Measurements from ENCODE around the gene MFAP4.
A peak's percentile ranks its signal among the peaks of the same experiment; 100 is the strongest.

MFAP4 gene

DNA sequence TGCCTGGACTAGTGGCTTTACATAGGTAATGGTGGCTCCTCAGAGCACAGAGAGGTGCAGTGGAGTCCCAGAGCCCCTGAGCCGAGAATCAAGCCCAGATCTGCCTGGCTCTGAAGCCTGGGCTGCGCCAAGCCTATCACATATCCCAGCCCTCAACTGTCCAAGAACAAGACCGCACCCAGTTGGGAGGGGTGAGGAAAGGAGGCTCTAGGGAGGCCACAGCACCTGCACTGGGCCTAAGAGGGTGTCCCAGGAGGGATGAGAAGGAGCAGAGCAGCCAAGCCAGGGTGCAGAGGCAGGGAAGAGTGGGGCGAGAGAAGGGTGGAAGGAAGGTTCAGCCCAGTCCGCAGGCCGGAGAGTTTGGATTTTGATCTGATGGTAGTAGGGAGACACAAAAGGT lies 23.1 kb upstream of the MFAP4 start:
- no peak for DNase-seq (ENCODE audit: low spot score)

DNA sequence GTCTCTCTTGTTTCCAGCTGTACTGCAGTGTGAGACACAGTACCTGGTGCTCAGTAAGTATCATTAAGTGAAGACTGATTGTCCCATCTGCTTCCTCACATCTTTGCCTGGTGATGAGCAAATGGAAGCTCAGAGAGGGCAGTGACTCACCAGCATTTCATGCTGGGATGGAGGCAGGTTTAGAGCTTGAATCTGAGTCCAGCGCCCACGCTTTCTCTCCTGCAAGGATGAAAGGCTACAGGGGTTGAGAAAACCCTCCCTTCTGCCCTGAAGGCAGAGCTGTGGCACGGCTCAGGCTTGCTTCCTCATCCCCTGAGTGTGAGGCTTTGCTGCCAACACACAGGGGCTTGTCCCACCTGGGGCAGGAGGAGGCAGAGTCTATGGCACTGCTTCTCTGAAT lies 22.5 kb upstream of the MFAP4 start:
- DNase-seq (ENCODE audit: low spot score): no peak

DNA sequence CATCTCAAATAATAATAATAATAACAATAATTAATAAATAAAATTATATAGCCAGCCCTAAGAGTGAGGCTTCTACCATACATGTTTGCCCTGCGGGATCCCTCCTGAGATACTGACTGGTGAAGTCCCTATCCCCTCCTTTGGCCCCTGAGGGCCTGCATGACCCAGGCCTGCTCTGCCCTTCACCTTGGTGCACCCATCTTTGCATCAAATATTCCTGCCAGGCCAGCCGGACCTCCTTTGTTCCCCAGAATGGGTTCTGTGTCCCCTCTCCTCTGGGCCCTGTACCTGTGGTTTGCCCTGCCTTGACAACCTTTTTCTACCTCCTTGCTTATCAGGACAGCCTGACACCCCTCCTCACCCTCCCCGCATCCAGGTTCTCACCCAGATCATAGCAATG lies 22.1 kb upstream of the MFAP4 start:
- DNase-seq (ENCODE audit: low spot score): no peak

DNA sequence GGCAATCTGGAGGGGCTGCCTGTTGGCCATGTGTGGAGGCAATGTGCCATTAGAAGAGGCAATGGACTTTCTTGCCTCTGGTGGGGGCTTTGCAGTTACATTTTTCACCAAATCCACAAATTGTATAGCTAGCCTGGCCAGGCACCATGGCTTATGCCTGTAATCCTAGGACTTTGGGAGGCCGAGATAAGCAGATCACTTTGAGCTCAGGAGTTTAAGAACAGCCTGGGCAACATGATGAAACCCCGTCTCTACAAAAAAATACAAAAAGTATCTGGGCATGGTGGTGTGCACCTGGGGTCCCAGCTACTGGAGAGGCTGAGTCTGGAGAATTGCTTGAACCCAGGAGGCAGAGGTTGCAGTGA lies 21.3 kb upstream of the MFAP4 start:
- DNase-seq (ENCODE audit: low spot score): no peak

DNA sequence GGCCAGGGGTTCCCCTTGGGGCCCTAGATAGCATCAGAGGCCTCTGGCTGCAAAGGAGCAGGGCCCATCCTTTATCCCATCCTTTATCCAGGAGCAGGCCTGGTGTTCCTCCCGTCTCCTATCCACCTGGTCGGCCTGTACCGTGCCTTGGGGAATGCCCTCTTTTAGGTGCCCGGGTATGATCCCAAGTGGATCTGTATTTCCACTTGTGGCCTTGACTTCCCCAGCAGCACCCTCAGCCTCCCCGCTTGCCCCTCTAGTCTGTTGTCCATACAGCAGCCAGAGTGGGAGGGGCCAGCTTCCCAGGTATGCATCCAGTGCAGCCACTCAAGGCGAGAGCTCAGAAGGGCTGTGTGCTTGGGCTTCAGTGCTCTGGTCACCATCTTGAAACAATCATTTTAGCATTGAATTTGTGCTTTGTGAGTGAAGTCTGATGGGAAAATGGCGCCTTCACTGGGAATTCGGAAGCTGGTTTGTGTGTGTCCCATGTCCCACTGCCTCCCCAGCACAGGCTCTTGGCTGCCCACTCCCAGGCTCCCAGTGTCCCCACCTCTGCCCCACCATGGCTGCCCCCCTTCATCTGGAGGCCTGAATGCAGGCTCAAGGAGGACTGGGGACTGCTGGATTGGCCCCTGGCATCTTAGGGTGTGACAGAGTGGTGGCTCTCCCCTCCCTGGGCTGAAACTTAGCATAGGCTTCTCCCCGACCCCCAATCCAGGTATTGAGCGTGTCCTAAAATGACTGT lies 20.8 kb upstream of the MFAP4 start:
- no peak for DNase-seq (ENCODE audit: low spot score)

DNA sequence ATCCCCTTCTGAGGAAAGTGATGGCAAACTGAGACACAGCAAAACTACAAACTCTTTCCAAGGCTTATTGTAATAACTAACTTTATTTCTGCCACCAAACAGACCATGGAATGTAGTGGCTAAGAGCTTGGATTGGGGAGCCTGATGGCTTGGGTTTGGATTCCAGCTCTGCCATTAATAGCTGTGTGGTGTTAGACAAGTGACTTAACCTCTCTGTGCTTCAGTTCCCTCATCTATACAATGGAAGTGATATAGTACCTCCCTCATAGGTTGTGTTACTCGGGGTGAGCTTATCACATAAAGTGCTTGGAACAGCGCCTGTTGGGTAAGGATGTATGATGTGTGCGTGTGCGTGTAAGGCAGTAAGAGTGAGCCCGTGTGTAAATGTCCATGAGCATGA lies 18.1 kb upstream of the MFAP4 start:
- no peak for DNase-seq (ENCODE audit: low spot score)

DNA sequence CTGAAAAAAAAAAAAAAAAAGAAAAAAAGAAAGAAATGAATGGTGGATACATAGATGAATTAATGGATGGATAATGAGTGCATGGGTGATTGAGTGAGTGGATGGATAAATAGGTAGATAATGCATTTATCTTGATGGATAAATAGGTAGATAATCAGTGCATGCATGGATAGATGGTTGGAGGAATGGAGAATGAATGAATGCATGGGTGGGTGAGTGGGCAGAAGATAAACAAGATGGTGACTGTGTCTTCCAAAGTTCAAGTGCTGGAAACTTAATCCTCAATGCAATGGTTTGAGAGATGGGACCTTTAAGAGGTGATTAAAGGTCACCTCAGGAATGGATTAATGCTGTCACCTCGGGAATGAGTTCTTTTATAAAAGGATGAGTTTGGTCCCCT lies 17.3 kb upstream of the MFAP4 start:
- DNase-seq (ENCODE audit: low spot score): no peak

DNA sequence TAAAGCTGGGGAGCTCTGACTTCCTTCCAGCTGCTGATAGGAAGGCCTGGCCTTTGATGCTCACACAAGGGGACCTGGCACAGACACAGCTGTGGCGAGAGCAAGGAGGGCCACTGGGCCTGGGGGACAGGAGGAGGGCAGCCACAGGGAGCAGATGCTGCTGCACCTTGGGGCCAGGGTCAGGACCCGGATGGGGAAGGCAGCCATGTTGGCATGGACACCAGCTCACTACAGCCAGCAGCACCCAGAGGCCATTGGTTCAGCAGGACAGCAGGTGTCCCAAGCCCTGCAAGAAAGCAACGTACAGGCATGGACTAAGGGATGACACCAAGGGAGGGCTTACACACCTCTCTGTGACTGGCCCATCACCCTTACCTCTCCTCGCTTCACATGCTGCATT lies 16.0 kb upstream of the MFAP4 start:
- DNase-seq (ENCODE audit: low spot score): peak; percentile 58

DNA sequence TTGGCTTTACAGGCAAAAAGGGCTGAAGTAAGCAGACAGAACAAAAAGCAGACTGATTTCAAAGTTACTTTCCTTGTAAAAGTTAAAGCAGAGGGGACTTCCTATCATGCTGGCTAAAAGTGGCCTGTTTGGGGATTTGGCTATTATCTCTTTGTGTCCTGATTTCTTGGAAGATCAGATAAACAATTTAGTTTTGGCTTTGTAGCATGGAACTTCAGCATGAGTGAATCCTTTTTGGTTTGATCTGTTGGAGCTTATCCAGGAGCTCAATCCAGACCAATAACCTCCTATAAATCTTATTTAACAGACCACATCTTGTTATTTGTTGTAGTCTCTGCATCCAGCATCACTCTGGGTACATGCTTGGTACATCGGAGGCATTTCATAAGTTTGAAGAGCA lies 15.2 kb upstream of the MFAP4 start:
- no peak for DNase-seq (ENCODE audit: low spot score)

DNA sequence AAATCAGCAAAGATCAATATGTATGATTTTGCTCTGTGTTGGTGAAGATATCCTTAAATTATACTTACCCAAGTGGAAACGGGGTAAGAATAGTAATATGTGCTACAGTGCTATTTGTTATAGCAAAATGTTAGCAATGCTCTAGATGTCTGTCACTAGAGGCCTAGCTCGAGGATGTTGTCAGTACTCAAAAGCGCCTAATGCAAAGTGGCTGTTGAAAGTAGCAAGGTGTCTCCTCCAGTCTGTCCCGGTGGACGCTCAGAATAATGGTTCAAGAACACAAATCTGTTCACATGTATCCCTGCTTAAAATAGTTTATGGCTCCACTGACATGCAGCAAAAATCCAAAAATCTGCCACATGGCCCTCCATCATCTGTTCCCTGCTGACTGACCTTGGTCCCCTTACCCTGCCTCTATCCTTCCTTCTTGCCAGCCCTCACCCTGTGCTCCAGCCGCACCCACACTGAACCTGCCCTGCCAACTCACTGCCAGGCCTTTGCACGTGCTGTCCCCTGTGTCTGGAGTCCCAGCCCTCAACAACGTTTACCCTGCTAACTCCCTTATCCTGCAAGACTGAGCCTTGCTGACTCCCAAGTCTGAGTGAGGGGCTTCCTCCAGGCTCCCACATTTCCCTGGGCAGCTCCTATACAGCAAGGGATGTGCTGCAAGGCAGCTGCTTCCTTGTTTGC lies 14.5 kb upstream of the MFAP4 start:
- no peak for DNase-seq (ENCODE audit: low spot score)

DNA sequence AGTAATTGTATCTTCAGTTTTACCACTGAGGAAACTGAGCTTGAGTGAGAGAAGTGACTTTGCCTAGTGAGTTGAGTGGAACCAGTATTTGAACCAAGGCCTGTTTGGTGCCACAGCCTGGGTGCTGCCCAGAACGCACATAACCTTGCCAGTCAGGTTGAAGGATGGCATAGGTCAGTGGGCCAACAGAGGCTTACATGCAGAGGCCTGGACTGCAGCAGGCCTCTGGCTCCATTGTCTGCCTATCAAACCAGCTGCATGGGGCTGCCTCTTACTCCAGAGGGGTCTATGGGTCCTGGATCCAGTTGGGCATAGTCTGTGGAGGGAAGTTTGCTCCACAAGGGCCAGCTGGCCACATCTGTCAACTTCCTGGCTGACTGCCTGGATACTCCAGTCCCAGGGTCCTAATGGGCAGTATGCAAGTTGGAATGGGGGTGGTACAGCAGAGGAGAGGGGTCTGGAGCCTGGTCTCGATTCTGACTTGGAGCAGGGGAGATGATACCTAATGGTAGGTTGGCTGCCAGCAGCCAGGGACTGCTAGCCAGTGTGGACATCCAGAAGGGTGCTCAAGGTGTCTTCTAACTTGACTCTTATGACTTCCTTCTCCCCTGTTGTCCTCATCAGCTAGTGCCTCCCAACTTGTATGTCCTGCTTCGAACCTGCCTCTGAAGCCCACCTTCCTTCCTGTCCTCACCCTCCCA lies 12.9 kb upstream of the MFAP4 start:
- DNase-seq (ENCODE audit: low spot score): peak; percentile 73

DNA sequence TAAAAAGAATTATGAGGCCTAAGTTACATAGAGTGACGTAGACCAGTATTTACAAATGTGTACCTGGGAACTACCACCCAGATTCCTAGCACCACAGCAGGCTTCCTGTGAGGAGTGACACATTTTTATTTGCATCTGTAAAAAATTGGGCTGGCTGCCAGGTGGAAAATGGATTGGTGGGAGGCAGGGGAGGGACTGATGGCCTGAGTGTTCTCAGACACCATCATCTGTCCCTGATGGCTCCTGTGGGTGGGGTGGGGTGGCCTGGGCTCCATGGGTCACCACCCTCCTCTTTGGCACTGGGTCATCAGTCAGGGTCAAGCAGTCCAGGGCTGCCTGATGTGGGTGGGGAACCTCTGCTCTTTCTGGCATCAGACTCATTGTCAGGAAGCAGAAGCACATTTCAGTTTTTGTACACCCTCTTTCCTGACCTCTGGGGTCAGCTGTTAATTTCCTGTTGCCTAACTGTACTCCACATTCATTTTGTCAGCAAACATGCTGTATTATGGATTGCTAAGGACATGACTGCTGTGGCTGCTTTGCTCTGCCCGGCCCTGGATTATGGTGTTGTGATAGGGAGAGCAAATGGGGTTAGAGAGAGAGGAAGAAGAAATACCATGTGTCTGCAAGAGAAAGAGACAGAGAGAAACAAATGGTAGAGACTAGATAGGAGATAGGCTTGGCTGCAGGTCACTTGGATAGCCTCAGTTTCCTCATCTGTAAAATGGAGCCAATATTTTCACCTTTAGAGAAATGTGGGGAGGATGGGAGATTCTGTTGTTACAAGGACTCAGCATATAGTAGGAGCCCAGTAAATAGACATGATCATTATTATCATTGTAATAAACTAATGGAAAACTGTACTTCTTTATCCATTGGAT lies 11.6 kb upstream of the MFAP4 start:
- peak; percentile 55 for DNase-seq (ENCODE audit: low spot score)

DNA sequence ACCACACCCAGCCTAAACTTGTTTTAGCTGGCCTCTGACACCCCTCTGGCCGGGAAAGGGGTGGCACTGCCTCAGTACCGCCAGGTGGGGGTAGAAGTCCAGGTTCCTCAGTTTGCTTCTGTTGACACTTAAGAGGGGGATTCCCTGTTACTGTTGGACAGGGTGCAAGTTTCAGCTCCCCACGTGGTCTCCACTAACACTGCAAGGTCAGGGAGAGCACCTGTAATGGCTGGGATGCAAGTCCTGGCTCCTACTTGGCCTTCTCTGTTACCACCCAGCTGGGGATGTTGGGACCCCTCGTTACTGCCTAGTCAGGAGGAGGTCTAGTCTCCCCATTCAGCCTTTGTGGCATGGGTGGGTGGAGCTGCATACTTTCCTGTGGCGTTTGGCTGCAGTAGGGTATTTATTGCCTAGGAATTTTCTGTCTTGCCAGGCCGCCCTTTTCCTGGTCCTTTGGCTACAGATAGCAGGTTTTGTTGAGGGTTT lies 10.6 kb upstream of the MFAP4 start:
- DNase-seq (ENCODE audit: low spot score): no peak

DNA sequence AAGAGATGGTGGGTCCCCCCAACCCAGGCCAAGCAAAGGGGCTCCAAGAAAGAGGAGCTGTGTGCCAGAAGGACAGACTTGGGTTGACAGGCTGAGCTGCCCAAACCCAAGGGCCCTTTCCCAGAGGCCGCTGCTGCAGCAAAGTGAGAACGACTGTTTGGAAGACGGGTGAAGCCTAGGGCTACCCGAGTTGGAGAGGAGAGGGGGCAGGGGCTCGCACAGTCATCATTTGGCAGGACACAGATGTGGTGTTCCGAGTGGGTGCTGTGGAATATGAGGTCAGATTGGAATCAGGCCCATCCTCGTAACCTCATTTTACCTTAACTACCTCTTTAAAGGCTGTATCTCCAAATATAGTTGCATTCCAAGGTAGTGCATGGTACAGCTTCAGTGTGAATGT lies 5.3 kb upstream of the MFAP4 start:
- DNase-seq (ENCODE audit: low spot score): no peak

DNA sequence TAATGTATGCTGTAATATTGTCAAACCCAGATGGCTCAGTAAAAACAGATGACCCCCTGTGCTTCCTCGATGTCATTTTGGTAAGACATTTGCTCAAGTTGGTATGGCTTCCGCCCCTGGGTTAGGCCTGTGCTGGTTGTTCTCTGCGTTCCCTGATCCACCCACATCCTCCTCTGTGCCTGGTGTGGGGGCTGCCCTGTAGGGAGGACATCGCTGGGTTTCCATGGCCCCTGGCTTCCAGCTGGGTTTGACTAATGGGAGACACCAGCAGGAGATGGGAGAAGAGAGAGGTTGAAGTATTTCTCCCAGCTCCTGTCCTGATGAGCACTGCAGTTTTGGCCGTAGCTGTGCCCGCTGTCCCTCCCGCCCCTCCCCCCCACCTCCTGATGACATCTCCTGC lies 4.4 kb upstream of the MFAP4 start:
- peak; percentile 34 for DNase-seq (ENCODE audit: low spot score)

DNA sequence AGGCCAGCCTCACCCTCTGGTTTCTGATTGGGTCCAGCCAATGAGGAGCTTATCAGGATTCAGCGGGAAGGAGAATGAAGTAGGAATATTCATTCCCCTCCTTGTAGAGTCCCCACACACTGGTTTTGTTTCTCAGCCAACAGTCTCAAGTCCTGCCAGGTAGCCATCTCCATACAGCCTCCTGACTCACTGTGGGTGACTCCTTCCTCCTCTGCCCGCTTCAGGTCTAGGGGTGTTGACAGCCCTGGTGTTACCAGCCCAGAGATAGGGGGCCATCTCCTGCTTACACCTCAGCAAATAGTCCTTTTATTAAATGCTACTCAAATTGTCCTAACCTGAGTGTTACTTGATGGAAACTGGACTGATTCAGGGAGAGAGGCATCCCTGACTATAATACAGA lies 4.0 kb upstream of the MFAP4 start:
- peak; percentile 42 for DNase-seq (ENCODE audit: low spot score)

DNA sequence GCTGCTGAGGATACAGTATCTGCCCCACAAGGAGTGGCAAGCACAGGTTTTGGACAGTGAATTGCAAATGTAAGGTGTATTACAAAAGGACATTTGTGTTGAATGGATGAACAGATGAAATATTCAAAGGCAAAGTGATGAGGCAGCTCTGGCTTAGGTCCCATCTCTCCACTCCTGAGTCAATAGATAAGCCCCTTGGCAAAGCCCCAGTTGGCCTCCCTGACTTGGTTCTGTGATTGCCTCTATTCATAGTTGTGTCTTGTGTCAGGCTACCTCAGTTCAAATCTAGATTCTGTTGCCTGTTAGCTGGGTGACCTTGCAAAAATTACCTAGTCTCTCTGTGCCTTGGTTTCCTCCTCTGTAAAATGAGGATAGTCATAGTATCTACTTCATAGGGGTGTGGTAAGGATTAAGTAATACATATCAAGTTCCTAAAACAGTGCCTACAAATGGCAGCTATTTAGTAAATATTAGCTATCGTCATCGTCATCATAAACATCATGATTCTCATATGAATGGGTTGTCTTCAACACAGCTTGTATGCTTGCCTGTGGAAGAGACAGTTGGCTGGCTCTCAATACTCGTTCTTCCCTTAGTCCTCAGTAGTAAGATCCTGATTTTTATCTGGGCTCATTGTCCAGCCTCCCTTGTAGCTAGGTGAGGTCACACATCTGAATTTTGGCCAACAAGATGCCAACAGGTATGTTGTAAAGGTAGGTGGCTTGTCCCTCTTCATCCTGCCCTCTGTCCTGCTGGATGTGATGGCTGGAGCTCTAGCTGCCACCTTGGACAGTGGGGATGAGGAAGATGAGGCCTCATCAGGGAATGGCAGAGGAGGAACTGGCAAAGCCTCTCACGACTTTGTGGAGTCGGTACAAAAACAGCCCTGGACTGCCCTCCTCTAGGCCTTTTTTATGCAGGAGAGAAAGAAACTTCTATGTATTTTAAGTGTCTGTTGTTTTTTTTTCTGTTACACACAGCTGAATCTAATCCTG lies 2.1 kb upstream of the MFAP4 start:
- DNase-seq (ENCODE audit: low spot score): peak; percentile 30

DNA sequence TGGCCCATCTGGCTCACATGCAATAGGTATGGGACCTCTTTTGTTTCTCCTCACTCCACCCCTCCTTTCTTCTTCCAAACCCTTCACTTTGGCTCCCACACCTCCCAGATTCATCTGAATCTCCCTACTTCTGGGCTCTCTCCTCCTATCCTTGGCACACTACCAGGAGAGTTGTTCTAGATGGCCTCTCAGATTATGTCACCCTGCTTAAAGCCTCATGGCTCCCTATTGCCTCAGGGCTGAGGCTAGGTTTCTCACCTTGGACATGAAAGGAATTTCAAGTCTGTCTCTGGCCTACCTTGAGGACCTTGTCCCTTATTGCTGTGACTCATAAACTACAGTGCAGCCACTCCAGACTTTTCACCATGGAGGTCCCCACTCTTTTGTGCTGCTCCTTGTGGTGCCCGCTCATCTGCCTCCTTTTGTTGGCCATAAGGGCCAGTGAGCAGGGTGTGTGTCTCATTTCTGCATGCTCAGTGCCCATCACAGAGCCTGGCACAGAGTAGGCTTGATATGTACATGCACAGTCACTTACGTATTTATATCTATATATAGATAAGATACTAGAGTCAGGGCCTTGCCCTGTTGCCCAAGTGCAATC lies 1.0 kb upstream of the MFAP4 start:
- no peak for DNase-seq (ENCODE audit: low spot score)

DNA sequence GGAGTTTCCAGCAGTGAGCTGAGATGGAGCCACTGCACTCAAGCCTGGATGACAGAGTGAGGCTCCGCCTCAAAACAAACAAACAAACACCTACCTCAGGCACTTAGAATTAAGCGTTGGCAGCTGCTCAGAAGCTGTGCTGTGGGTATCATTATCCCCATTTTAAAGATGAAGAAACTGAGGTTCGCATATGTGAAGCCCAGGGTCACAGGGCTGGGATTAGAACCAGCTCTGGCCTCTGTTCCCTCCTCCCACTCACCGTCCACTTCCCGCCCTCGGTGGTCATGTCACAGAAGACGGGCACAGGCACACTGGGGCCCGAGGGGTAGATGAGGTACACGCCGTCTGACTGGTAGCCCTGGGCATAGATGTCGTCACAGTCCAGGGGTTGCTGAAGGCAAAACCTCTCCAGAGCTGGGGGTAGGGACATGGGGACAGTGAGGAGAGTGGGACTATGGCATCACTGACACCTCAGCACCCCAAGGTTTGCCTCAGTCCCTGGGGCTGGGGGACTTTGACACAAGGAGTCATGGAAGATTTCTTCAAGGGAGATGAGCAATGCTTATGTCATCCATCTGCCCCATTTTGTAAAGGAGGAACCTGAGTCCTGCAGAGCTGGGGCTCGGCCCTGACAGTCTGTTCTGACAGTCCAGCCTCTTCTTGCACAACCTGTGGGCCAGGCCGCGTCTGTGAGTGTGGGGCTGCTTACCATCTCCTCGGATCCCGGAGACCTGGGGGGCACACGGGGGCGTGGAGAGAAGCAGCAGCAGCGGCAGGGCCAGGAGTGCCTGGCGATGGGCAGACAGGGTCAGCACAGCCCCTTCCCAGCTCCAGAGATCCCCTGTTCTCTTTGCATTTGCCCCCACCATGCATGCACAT lies 700 bp downstream of the MFAP4 start:
- peak; percentile 71 for DNase-seq (ENCODE audit: low spot score)
